Eye (tissue), 1 donor: Measurements from ENCODE around the gene ALDH1L1.

Source experiments
- DNase-seq: peaks from one replicate; pipeline ENCODE4 v3.0.0-alpha.2; 2015

Gene ALDH1L1

GRCh38 chr3:126117786-126118185 lies 62.6 kb downstream of the ALDH1L1 start:
- DNase-seq = no peak

- no peak for DNase-seq
Observed at GRCh38 chr3:126117212-126117611, 63.2 kb downstream of the ALDH1L1 start.

- no peak for DNase-seq
Observed at GRCh38 chr3:126116526-126116925, 63.9 kb downstream of the ALDH1L1 start.

- DNase-seq = no peak
Observed at GRCh38 chr3:126114443-126115386, 65.7 kb downstream of the ALDH1L1 start.

GRCh38 chr3:126113733-126114442 lies 66.5 kb downstream of the ALDH1L1 start:
- no peak for DNase-seq

- DNase-seq = no peak
Observed at GRCh38 chr3:126113238-126113555, 67.2 kb downstream of the ALDH1L1 start.

- no peak for DNase-seq
Observed at GRCh38 chr3:126112531-126113237, 67.7 kb downstream of the ALDH1L1 start.

DNA sequence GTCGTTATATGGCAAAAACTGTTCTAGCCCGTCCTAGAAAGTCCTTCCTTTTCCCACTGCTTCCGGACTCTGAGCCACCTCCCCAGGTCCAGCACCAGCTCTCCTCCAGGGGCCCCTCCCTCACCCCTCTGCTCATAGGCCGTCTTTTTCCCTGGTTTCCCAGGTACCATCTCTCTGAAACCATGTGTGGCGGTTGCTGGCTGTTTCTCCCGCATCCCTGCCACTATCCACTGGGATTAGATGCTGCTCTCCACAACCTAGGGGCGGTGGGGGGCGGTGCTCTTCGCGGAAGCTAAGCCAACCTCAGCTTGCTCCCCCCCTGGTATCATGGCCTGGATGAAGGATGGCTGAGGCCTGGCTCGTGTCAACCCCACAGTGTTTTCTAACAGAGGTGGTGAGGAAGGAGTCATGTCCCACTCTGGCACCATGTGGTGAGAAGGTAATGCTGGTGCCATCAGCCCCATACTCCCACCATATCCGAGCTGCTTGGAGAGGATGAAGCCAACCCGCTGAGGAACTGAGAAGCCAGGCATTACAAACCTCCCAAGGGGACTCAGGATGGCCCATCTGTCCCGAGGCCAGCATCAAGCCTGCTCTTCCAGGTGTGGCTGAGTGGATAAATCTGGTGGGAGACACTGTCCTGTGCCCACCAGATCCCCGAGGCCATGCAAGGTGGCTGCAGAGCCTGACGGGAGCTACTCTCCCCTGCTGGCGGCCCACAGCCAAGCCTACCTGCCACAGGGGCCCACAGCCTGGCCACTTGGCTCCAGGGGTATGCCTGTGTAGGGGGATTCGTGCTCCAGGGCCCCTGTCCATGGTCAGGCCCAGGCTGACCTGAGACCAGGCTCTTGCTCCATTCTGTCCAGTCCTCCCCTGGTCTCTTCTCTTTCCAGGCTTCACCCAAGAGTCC lies 68.6 kb downstream of the ALDH1L1 start:
- DNase-seq = no peak

DNA sequence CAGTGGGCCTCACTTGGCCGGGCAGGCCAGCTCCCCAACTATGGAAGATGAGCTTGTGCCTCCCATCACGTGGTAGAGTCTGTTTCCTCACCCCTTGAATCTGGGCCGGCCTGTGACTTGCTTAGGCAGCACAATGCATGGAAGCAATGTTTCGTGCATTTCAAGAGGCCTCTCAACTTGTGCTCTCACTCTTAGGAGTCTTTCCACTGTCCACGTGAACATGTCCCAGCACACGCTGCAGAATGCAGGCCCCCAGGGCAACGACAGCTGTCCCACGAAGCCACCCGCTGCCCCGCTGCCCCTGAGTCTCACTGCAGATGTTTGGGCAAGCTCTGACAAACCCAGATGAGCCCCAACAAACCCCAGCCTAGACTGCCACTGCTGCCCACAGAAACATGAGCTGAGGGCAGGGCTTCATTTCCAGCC lies 69.2 kb downstream of the ALDH1L1 start:
- DNase-seq = no peak

- DNase-seq = no peak
Observed at GRCh38 chr3:126110431-126111125, 69.8 kb downstream of the ALDH1L1 start.

DNA sequence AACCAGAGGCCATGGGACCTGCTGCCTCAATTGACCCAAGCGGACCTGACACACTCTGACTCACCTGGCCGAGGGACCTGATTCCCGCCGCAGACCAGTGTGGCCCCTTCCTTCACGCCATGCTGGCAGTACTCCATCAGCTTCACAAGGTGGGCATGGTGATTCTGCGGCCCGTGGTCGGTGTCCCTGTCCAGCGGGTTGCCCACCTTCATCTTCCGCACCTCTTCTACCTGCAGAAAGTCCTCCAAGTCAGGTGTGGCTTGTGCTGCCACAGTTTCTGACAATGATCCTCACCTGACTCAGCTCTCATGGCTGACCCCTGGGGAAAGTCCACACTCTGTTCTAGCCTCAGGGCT lies 70.5 kb downstream of the ALDH1L1 start:
- no peak for DNase-seq

DNA sequence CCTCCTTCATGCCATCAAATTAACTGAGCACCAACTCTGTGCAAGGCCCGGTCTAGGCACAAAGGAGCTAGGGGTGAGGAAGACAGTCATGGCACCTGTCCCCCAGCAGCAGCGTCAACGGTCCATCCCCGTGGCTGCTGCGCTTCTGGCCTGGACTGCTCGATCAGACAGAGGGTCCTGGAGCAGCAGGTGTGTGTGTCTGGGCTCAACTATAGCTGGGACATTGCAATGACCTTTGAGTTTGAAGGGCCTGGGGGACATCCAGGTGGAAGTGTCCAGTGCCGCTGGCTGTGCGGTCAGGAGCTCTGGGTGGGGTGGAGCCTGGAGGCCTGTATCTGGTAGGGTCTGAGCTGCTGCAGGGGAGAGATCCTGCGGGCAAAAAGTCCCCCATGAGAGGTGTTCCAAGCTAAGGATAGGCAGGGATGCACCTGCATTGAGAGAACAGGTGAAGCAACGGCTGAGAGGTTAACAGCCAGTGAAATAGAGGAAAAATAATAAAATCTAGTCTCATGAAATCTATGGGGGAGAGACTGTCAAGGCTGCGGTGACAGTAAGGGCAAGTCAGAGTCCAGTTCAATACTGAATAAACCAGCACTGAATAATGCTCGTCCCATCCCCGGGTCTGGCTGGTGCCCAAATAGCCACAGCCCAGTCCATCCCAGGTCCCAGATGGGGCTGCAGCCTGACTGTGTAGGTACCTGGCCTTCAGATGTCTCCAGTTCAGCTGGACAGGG lies 71.1 kb downstream of the ALDH1L1 start:
- no peak for DNase-seq

DNA sequence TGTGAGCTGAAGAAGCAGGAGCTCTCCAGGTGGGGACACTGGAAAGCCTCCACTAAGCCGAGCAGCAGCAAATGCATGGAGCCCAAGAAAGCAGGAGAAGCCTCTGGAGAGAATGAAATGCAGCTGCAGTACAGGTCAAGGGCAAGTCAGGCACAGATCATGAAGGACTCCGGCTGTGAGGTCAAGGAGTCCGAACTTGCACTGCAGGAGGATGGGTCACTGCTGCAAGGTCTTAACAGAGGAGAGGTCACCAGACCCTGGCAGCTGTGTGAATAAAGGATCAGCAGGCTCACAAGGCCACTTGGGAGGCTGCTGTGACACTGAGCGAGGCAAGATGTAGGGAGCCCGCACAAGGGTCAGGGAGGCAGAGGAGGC lies 71.7 kb downstream of the ALDH1L1 start:
- no peak for DNase-seq

- no peak for DNase-seq
Observed at GRCh38 chr3:126107957-126108675, 72.3 kb downstream of the ALDH1L1 start.

DNA sequence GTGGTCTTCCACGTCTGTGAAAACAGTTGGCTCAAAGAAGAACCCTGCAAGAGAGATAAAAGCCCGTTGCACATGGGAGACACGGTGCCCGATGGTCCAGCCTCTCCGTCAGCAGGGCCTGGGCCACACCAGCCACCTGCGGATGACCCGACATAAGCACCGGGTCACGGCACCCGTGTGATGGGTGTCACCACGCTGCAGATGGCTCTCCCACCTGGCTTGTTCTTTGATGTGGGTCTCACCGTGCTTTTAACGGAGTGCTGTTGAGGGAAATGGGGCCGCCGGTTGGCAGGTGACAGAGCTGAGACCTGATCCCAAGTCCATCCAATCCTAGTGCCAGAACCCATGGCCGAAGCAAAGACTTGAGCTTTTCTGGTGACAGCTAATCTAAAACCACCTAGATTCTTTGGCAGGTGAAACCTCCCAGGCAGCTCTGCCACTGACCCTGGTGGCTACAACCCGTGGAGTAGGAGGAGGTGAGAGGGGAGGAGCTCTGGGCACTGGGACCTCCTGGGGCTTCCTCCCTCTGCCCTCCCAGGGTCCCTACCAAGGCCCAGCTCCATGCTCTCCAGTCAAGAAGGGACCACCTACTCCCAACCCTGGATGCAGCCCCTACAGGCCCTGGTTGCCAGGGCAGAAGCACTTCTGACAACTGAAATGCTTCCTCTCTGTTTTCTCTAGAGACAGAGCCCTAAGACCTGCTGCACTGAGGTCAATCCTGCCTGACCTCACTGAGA lies 73.0 kb downstream of the ALDH1L1 start:
- DNase-seq = no peak

DNA sequence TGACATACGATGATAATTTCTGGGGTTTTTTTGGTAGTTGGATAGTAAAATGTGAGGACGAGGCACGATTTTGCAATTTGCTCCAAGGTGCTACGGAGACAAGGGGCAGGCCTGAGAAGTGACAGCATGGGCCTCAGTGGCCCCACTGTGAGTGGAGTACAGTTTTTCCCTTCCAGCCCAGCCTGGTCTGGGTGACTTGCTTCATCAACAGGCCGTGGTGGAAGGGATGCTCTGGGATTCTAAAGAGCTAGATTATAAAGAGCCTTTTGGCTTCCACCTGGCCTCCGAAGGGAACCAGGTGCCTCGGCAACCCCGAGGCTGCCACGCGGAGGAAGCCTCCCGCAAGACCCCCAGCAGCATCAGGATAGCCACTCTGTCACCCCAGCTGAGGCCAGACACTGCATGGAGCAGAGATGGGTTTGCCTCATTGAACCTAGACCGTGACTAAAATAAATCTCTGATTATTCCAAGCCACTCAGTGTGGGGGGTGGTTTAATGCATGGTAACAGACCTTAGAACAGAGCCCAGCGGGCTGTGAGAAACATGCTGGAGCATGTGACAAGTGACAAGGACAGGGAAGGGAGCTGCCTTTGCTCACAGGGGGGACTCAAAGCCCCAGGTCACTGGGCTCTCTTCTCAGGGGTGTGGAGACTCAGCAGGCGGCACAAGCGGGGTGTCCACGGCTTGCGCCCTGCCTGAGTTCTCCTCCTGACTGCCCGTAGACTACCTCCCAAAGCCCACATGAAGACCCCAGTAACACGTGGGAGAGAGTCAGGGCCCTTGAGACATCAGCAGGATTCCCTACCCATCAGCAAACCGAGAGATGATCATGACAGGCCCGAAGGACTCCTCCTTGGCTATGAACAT lies 73.8 kb downstream of the ALDH1L1 start:
- no peak for DNase-seq

GRCh38 chr3:126105691-126106187 lies 74.6 kb downstream of the ALDH1L1 start:
- DNase-seq = no peak

DNA sequence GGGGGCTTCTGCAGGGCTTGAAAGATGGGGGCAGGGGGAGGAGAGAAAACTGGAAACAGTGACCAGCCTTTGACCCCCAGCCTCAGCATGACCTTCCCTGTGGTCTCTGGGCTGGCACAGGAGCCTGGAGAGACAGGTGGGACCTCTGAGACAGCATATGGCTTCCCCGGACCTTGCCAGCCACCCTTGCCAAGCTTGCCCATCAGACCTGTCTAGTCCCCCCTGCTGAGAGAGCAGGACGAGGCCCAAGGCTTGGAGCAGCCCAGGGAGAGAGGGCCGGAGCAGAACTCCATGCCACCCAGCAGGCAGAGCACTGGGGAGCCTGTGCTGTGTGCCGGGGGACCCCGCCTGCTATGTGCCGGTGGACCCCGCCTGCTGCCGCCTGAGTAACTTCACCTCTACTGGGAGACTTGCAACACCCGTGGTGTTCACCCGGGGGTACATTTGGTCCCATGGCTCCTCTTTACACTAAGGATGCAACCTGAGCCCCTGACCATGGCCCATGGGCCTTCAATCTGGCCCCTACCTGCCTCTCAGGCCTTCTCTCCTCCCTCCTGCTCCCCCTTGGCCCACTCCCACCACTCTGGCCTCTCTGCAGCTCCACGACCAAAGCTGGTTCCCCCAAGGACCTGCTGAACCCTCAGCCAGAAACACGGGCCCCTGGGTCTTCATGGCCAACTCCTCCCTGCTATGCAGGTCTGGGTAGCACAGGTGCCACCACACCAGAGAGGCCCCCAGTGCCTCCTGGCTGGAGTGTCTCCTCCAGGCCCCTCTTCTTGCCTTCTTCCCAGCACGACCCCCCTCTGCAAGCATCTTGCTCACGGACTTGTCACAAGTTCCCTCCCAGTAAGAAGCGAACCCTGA lies 75.4 kb downstream of the ALDH1L1 start:
- no peak for DNase-seq
